GM12874 (cell line): ENCODE measurements around the gene SRPRB.

Source experiments
- TF ChIP-seq, protein P1 (sequence below): IDR thresholded peaks from 2 replicates; pipeline ENCODE4 v1.5.1; 2011; ENCODE audit warnings: low read depth, mild to moderate bottlenecking, control low read depth, low read length, moderate library complexity; ENCODE audit not compliant: insufficient read depth

The SRPRB gene

DNA sequence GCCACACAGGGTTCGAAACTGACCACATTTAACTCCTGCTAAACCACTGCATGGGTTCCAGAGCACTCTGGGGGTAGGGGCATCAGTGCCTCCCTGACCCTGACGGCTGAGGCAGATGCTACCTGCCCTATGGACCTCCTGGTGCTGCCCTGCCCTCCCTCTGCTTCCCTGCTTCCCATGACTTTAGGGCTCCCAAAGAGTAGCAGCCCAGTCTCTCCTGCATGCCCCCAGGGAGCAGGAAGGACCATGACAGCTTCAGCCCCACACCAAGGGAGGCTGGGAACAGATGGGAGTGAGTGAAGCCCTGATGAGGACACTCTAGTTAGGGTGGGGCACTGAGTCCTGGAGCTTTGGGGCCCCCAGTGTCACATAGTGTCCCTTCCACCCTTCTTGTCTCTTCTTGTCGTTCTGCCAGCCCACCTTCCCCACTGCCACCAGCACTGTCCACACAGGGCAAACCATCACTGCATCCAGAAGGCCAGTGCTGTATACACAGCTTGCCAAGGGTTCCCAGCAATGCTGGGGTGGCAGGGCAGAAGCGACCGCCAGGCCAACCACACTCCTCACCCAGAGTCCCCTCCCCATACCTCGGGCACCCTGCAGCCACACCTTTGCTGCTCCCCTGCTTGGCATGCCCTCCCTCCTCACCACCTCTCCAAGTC, 31.0 kb downstream of the SRPRB start:
- TF ChIP-seq, protein P1, sequence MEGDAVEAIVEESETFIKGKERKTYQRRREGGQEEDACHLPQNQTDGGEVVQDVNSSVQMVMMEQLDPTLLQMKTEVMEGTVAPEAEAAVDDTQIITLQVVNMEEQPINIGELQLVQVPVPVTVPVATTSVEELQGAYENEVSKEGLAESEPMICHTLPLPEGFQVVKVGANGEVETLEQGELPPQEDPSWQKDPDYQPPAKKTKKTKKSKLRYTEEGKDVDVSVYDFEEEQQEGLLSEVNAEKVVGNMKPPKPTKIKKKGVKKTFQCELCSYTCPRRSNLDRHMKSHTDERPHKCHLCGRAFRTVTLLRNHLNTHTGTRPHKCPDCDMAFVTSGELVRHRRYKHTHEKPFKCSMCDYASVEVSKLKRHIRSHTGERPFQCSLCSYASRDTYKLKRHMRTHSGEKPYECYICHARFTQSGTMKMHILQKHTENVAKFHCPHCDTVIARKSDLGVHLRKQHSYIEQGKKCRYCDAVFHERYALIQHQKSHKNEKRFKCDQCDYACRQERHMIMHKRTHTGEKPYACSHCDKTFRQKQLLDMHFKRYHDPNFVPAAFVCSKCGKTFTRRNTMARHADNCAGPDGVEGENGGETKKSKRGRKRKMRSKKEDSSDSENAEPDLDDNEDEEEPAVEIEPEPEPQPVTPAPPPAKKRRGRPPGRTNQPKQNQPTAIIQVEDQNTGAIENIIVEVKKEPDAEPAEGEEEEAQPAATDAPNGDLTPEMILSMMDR: no peak

DNA sequence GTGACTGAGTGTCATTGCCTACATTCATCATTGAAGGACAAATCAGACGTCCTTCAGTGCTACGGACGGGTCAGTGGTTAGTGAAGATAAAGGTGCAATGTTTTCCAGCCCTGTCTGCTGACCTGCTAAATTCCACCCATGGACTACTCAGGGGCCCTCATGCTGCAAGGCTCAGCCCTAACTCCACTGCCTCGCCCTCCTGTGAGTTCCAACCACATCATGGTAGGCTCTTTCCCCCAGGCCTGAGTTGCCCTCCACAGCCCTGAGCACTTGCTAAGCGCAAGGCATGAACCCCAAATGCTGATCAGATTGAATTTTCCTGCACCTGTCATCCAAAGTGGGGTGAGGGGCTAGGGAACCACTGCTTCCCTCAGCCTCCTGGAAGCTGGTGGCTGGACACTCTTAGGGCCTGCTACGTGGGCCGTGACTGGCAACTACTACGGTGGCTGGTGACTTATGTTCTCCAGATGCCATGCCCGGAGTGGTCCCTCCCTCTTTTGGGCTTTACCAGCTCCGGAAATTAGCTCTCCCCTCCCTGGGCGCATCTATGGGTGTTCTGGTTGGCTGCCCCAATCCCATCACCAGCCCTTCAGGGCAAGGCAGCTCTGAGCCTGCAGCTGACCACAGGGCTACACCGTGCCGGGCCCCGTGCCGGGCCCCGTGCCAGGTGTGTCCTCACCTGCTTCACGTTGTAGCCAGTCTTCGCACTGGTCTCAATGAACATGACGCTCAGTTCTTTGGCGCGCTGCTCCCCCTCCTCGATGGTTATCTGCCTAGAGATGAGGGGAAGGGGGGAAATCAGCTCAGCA, 32.1 kb downstream of the SRPRB start:
- TF ChIP-seq, protein P1: no peak

DNA sequence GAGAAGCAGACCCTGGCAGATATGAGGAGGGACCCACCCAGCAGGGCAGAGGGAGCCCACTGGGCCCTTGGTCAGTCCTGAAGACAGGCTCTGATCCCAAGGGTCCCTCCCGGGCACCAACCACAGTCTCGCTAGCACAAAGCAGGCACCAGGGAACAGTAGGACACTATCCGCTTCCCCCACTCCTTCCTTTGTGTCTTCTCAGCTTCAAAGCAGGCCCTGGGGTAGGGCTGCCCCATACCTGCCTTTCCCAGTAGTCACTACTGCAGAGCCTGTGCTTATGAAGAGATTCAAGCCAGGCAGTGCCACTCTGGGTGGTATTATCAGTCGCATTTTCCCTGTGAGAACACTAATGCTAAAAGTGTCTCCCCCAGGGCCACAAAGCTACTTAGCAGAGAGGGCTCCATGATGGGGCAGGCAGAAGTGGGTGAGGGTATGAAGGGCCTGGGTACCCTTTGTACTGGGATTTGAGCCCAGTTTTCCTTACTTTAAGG, 32.7 kb downstream of the SRPRB start:
- TF ChIP-seq, protein P1: no peak

DNA sequence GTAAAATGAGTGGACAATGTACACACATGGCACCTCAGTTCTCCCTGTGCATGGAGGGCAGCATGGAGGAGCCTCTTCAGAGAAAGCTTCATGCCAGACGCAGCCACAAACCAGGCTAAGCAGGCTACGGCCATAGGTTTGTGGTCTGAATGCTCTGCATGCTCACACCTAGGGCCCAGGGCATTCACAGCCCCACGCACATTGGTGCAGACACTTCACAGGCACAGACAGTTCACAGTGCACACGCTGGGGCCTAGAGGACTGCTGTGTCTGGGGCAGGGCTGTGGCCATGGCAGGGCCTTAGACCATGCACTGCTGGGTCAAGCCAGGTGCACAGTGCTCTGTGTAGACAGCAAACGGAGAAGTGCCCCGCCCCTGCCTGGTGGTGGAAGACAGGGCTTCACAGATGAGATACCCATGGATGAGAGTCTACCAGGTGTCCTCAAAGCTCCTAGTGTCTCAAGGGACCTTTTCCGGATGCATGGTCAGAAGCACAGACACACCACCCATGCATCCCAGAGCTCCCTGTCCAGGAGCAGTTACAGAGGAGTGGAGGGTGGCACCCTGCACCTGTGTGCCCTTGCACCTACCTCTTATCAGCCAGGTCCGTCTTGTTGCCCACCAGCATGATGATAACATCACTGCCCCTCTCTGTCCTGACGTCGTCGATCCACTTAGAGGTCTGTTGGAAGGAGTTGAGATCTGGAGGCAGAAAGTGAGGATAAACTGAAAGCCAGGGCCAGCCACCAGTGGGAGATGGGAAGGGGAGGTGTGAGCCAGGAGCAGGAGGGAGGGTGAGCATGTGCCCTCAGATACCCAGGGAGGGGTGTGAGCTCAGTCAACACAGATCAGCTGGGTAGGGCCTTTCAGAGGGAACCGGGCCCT, 33.5 kb downstream of the SRPRB start:
- TF ChIP-seq, protein P1: no peak

DNA sequence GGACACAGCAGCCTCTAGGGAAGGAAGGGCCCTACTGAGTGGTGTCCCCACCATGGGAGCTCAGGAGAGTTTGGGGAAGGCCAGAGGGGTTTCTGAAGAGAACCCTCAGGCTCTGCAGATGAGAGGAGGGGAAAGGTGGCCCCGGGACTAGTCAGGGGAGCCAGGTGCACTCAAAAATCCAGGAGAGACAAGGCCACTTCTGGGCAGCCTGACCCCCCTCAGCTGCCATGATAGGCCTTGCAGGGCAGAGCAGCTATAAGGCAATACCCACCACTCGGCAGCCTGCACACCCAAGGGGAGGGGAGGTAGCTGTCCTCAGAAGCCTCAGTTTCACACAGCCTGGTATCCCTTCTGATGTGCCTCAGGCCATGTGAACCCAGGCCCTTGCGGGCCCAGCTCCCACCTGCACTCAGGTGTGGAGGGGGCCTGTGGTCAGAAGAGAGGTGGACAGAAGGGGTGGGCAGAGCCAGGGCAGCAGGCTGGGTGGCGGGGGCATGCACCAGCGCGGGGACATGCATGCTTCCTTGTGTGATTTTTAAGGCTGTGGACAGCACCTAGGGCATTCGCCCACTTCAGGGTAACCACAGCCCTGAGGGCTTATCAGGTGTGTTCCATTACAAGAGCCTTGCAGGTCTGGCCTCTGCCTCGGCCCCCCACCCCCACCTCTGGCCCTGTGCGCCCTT, 34.6 kb downstream of the SRPRB start:
- TF ChIP-seq, protein P1: no peak

DNA sequence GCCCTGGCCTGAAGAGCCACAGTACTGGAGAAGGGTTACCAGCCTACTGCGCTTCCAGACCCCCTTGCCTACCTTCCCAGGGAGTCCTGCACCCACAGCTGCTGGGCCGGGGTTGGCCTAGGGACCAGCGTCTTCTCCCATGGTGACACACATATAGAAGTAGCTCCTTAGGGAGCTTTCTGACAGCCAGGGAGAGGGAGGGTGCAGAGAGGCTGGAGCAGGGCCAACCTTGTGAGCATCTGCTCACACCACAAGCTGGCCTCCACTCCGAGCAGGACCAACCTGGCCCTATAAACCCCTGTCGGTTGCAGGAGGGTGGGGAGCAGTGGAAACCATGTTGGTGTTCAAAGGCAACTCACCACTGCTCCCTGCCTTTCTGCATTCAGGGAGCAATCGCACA, 35.2 kb downstream of the SRPRB start:
- TF ChIP-seq, protein P1: no peak
